Gastroesophageal sphincter (tissue), 4 donors: ENCODE results near the gene CPSF4L. TPM values are rescaled to one million over a fixed set of nuclear protein-coding genes. Genes with fewer than 3 reads are reported as not detected.
"Not testable (repeated sequence)": the region's sequence is repeated elsewhere in the genome, so short reads cannot be mapped to it uniquely, and the experiment has no call there.

ENCODE experiments used
- ATAC-seq: fragments of 150-250 bp; one replicate; pipeline ENCODE4 v1.9.1; 2016; ENCODE audit warnings: mild to moderate bottlenecking, moderate library complexity
- H3K27ac ChIP-seq, 4 donors: fragments of 200-600 bp; sonication (generic) in 3 of 4; 1 replicate in 3 of 4; 2 replicates in 1 of 4; pipeline ENCODE4 v1.5.1; 2016 to 2019
- H3K27me3 ChIP-seq: fragments of 200-600 bp; sonication (generic); one replicate; pipeline ENCODE4 v1.5.1; 2019
- H3K36me3 ChIP-seq, 2 donors: fragments of 200-600 bp; sonication (generic); one replicate each; pipeline ENCODE4 v1.5.1; 2019; ENCODE audit warnings: control low read depth in 1 of 2
- H3K4me1 ChIP-seq, 3 donors: fragments of 200-600 bp; sonication (generic); 1 replicate in 2 of 3; 2 replicates in 1 of 3; pipeline ENCODE4 v1.5.1; 2016 to 2019; ENCODE audit warnings: control low read depth in 2 of 3
- H3K4me3 ChIP-seq, 2 donors: fragments of 200-600 bp; sonication (generic); one replicate each; pipeline ENCODE4 v1.5.1; 2019; ENCODE audit warnings: mild to moderate bottlenecking in 1 of 2, moderate library complexity in 1 of 2
- H3K9me3 ChIP-seq, 3 donors: fragments of 200-600 bp; sonication (generic); one replicate each; pipeline ENCODE4 v1.5.1; 2017 to 2019; ENCODE audit warnings: control low read depth in 2 of 3
- CTCF ChIP-seq, 4 experiments: fragments of 200-600 bp in 2 of 4; fragments of 450-650 bp in 2 of 4; sonication (generic) in 1 of 4; IDR thresholded peaks; one replicate each; pipeline ENCODE4 v1.5.1; 2017 to 2019; ENCODE audit warnings: antibody characterized with exemption in 4 of 4, mild to moderate bottlenecking in 2 of 4, moderate library complexity in 2 of 4
- EP300 ChIP-seq: sonication (generic); formaldehyde crosslinking; IDR thresholded peaks from one replicate; pipeline ENCODE4 v1.6.1; 2017; ENCODE audit warnings: antibody characterized with exemption, mild to moderate bottlenecking
- POLR2A ChIP-seq, 2 donors: fragments of 450-650 bp; IDR thresholded peaks; one replicate each; pipeline ENCODE4 v1.6.1; 2017; ENCODE audit warnings: antibody characterized with exemption in 2 of 2, mild to moderate bottlenecking in 2 of 2, moderate library complexity in 1 of 2
- POLR2AphosphoS5 ChIP-seq: sonication (generic); formaldehyde crosslinking; IDR thresholded peaks from one replicate; pipeline ENCODE4 v1.6.1; 2017; ENCODE audit warnings: antibody characterized with exemption
- WGBS, 2 donors: methylation state at CpG; one replicate each; pipeline ENCODE4 v1.1.5; 2018; ENCODE audit warnings: low coverage in 1 of 2; 5-methylcytosine and 5-hydroxymethylcytosine counted together
- total RNA-seq, 4 donors: library from RNA; depleted of rRNA; stranded (reverse); fragments of >200 nt; gene quantifications; one replicate each; pipeline ENCODE4 v1.1.0, GENCODE V29; 2016

CPSF4L gene
- total RNA-seq, 4 donors from 2014 or later, result not detected

GRCh38 chr17:73268582-73269328, 7.1 kb upstream of the CPSF4L start:
- Histone ChIP-seq H3K27ac (peak overlapping the region in 1 of 4 donors; percentile 23), H3K4me1 (peaks cover 0 to 8% (median 0%) of the 10 kb centered on the region in 3 donors), H3K9me3 (no peaks in the 10 kb centered on the region), H3K4me3 (no peak overlapping the region), H3K36me3 (no peaks in the 10 kb centered on the region), H3K27me3 (no peaks in the 10 kb centered on the region)
- TF ChIP-seq POLR2A (IDR thresholded peaks at IDR 0.05) (no peak), CTCF (IDR thresholded peaks at IDR 0.05) (no peak), EP300 (no peak), POLR2AphosphoS5 (no peak)
- 78 to 89% methylated on average over 2 to 5 of the region's 9 CpGs for WGBS, 2 donors
- no peak for ATAC-seq

- peak overlapping the region in 1 of 4 donors; percentile 23 for H3K27ac ChIP-seq
- H3K4me1 ChIP-seq, result peaks cover 0 to 14% (median 0%) of the 10 kb centered on the region in 3 donors
- no peaks in the 10 kb centered on the region for H3K9me3 ChIP-seq
- no peaks in the 10 kb centered on the region for H3K27me3 ChIP-seq
- no peak overlapping the region for H3K4me3 ChIP-seq
- TF ChIP-seq POLR2A (IDR thresholded peaks at IDR 0.05) (no peak), EP300 (no peak), CTCF (IDR thresholded peaks at IDR 0.05) (no peak), POLR2AphosphoS5 (no peak)
- 57 to 72% methylated on average over 2 to 5 of the region's 11 CpGs for WGBS, 2 donors
- no peaks in the 10 kb centered on the region for H3K36me3 ChIP-seq
- ATAC-seq, result no peak
Observed at GRCh38 chr17:73267648-73268537, 6.2 kb upstream of the CPSF4L start.

- Histone ChIP-seq H3K9me3 (no peaks in the 10 kb centered on the region), H3K27me3 (no peaks in the 10 kb centered on the region), H3K4me1 (peaks cover 0 to 19% (median 0%) of the 10 kb centered on the region in 3 donors), H3K27ac (no peak overlapping the region), H3K36me3 (no peaks in the 10 kb centered on the region), H3K4me3 (no peak overlapping the region)
- TF ChIP-seq EP300, result no peak
- no peak for TF ChIP-seq POLR2AphosphoS5
- no peak for TF ChIP-seq CTCF (IDR thresholded peaks at IDR 0.05)
- no peak for TF ChIP-seq POLR2A (IDR thresholded peaks at IDR 0.05)
- no peak for ATAC-seq
- WGBS, 2 donors, result 93% methylated on average over 2 of the region's 11 CpGs; no CpG with 5 or more reads in 1 of the 2 donors
Observed at GRCh38 chr17:73266796-73267195, 5.1 kb upstream of the CPSF4L start.

- Histone ChIP-seq H3K9me3 (no peaks in the 10 kb centered on the region), H3K27me3 (no peaks in the 10 kb centered on the region), H3K27ac (no peak overlapping the region), H3K36me3 (no peaks in the 10 kb centered on the region), H3K4me3 (no peak overlapping the region), H3K4me1 (peaks cover 0 to 19% (median 0%) of the 10 kb centered on the region in 3 donors)
- TF ChIP-seq EP300, result no peak
- no peak for TF ChIP-seq POLR2AphosphoS5
- no peak for TF ChIP-seq POLR2A (IDR thresholded peaks at IDR 0.05)
- TF ChIP-seq CTCF (IDR thresholded peaks at IDR 0.05), result no peak
- ATAC-seq, result no peak
- WGBS, 2 donors, result 70 to 100% methylated on average over 1 to 4 of the region's 24 CpGs
Observed at GRCh38 chr17:73265646-73266640, 4.3 kb upstream of the CPSF4L start.

GRCh38 chr17:73264448-73264847, 2.8 kb upstream of the CPSF4L start:
- H3K27me3 ChIP-seq, H3K27ac ChIP-seq, H3K4me3 ChIP-seq, H3K9me3 ChIP-seq, H3K36me3 ChIP-seq, ATAC-seq: not testable (repeated sequence)
- WGBS, 2 donors, result 100% methylated on average over 1 of the region's 2 CpGs; no CpG with 5 or more reads in 1 of the 2 donors
- peaks cover 0 to 19% (median 0%) of the 10 kb centered on the region in 3 donors for H3K4me1 ChIP-seq
